Fibroblast of mammary gland (primary cell): ENCODE results near the gene UIMC1.
A peak's percentile ranks its signal among the peaks of the same experiment; 100 is the strongest.

ENCODE experiments used
- DNase-seq: peaks from one replicate; pipeline ENCODE4 v3.0.0-alpha.2; 2010; ENCODE audit warnings: low read depth
- H3K4me3 ChIP-seq: 2 replicates; pipeline ENCODE4 v1.5.1; 2011; ENCODE audit warnings: low read depth, mild to moderate bottlenecking, low read length, moderate library complexity; ENCODE audit not compliant: control insufficient read depth
- CTCF ChIP-seq: conservative IDR thresholded peaks from 2 replicates; pipeline ENCODE4 v1.5.1; 2011; ENCODE audit warnings: low read depth, low read length, inconsistent platforms; ENCODE audit not compliant: control insufficient read depth, insufficient read depth

UIMC1 gene

GRCh38 chr5:176870110-176870591, 136.4 kb downstream of the UIMC1 start:
- no peak for TF ChIP-seq CTCF
- no peak overlapping the region for H3K4me3 ChIP-seq
- DNase-seq: peak; percentile 58

GRCh38 chr5:176869501-176870109, 137.0 kb downstream of the UIMC1 start:
- TF ChIP-seq CTCF: no peak
- H3K4me3 ChIP-seq: no peak overlapping the region
- DNase-seq: no peak

- no peak for TF ChIP-seq CTCF
- H3K4me3 ChIP-seq: no peak overlapping the region
- no peak for DNase-seq
These were observed 137.8 kb downstream of the UIMC1 start for GRCh38 chr5:176868731-176869130.

- no peak overlapping the region for H3K4me3 ChIP-seq
- DNase-seq: no peak
- TF ChIP-seq CTCF: no peak
These were observed 138.5 kb downstream of the UIMC1 start for GRCh38 chr5:176868126-176868525.

GRCh38 chr5:176866707-176867310, 139.8 kb downstream of the UIMC1 start:
- no peak for DNase-seq
- no peak for TF ChIP-seq CTCF
- no peak overlapping the region for H3K4me3 ChIP-seq

GRCh38 chr5:176865964-176866363, 140.6 kb downstream of the UIMC1 start:
- no peak for TF ChIP-seq CTCF
- no peak for DNase-seq
- no peak overlapping the region for H3K4me3 ChIP-seq
